Testis (tissue), 3 donors: ENCODE data around the gene SEZ6L. TPM values are rescaled to one million over a fixed set of nuclear protein-coding genes. Genes with fewer than 3 reads are reported as not detected.

Experiments
- DNase-seq: peaks from one replicate; pipeline ENCODE4 v3.0.0-alpha.2; 2019
- H3K27ac ChIP-seq, 2 donors: fragments of 200-600 bp; sonication (generic); one replicate each; pipeline ENCODE4 v1.5.1; 2019
- H3K27me3 ChIP-seq: fragments of 200-600 bp; sonication (generic); one replicate; pipeline ENCODE4 v1.5.1; 2019
- H3K36me3 ChIP-seq: fragments of 200-600 bp; sonication (generic); one replicate; pipeline ENCODE4 v1.5.1; 2017; ENCODE audit warnings: low read depth; ENCODE audit errors: missing control alignments
- H3K4me1 ChIP-seq: fragments of 200-600 bp; sonication (generic); one replicate; pipeline ENCODE4 v1.5.1; 2019
- H3K4me3 ChIP-seq, 2 donors: fragments of 200-600 bp; sonication (generic); one replicate each; pipeline ENCODE4 v1.5.1; 2017 to 2019
- H3K9me3 ChIP-seq: fragments of 200-600 bp; sonication (generic); one replicate; pipeline ENCODE4 v1.5.1; 2017
- POLR2A ChIP-seq: fragments of 450-650 bp; IDR thresholded peaks from one replicate; pipeline ENCODE4 v1.6.1; 2017; ENCODE audit warnings: antibody characterized with exemption, mild to moderate bottlenecking, moderate library complexity
- WGBS, 2 donors: methylation state at CpG; one replicate each; pipeline ENCODE4 v1.1.5; 2018; 5-methylcytosine and 5-hydroxymethylcytosine counted together
- intact Hi-C: fragments of 100-400 bp; cut with DNase I; formaldehyde crosslinking; loops from one replicate; pipeline ENCODE4 v1.15.1; 2023; ENCODE audit warnings: low total_unique reads
- polyA plus RNA-seq: library from polyadenylated mRNA; stranded (reverse); fragments of 350-450 nt; fragmentation: Illumina TruSeq; extraction: RNeasy Lipid Tissue Mini Kit (QIAGEN cat#74804); gene quantifications from one replicate; pipeline ENCODE4 v1.2.3, GENCODE V29; 2014; ENCODE audit warnings: low read depth, low replicate concordance; ENCODE audit not compliant: insufficient read depth
- total RNA-seq, 2 donors: library from RNA; depleted of rRNA; stranded (reverse); fragments of >200 nt; gene quantifications; one replicate each; pipeline ENCODE4 v1.2.3, GENCODE V29; 2016
- TF ChIP-seq, protein P1 (sequence below), 3 experiments: fragments of 450-650 bp in 2 of 3; fragments of 200-600 bp in 1 of 3; sonication (generic) in 1 of 3; IDR thresholded peaks; one replicate each; pipeline ENCODE4 v1.5.1; 2016 to 2019; ENCODE audit warnings: antibody characterized with exemption in 3 of 3, mild to moderate bottlenecking in 2 of 3, moderate library complexity in 1 of 3

Gene SEZ6L
- total and polyA plus RNA-seq, 3 donors from 2014 or later: 0.69 to 1.4 (median 0.71) TPM

- 83 to 90% methylated on average over 4 of the region's 4 CpGs for WGBS, 2 donors
- no peaks in the 10 kb centered on the region for H3K4me1 ChIP-seq
- no peaks in the 10 kb centered on the region for H3K36me3 ChIP-seq
- no peaks in the 10 kb centered on the region for H3K9me3 ChIP-seq
- H3K4me3 ChIP-seq: no peak overlapping the region
- intact Hi-C loops: no loop called here
- no peak overlapping the region for H3K27ac ChIP-seq
- no peak for DNase-seq
- no peak for TF ChIP-seq POLR2A
- TF ChIP-seq, protein P1, sequence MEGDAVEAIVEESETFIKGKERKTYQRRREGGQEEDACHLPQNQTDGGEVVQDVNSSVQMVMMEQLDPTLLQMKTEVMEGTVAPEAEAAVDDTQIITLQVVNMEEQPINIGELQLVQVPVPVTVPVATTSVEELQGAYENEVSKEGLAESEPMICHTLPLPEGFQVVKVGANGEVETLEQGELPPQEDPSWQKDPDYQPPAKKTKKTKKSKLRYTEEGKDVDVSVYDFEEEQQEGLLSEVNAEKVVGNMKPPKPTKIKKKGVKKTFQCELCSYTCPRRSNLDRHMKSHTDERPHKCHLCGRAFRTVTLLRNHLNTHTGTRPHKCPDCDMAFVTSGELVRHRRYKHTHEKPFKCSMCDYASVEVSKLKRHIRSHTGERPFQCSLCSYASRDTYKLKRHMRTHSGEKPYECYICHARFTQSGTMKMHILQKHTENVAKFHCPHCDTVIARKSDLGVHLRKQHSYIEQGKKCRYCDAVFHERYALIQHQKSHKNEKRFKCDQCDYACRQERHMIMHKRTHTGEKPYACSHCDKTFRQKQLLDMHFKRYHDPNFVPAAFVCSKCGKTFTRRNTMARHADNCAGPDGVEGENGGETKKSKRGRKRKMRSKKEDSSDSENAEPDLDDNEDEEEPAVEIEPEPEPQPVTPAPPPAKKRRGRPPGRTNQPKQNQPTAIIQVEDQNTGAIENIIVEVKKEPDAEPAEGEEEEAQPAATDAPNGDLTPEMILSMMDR (IDR thresholded peaks at IDR 0.05): no peak
- H3K27me3 ChIP-seq: no peaks in the 10 kb centered on the region
These were observed 154.9 kb downstream of the SEZ6L start for GRCh38 chr22:26324150-26324549.

- Histone ChIP-seq H3K27me3 (no peaks in the 10 kb centered on the region), H3K27ac (no peak overlapping the region), H3K4me3 (no peak overlapping the region), H3K4me1 (no peaks in the 10 kb centered on the region), H3K9me3 (no peaks in the 10 kb centered on the region), H3K36me3 (no peaks in the 10 kb centered on the region)
- intact Hi-C loops: no loop called here
- TF ChIP-seq, protein P1 (IDR thresholded peaks at IDR 0.05): no peak
- TF ChIP-seq POLR2A: no peak
- no peak for DNase-seq
- WGBS, 2 donors: 73 to 88% methylated on average over 4 of the region's 4 CpGs
These were observed 156.4 kb downstream of the SEZ6L start for GRCh38 chr22:26325641-26326040.

DNA sequence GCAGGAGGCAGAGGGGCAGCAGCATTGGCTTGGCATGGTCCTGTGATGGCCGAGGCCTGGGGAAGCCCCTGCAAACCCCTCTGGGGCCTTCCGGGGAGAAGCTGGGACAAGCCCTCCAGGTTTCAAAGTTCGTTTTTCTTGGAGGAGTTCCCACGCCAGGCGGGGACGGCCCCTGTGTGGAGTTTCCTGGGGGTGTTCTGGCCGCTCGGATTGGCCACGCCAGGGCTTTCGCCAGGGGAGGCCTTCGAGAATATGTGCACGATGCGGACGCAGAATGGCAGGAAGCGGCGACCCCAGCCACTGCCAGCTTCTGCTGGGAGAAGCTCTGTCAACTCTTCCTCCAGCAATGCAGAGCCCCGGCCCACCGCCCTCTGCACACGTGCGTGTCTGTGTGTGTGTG, 157.5 kb downstream of the SEZ6L start:
- intact Hi-C loops: no loop called here
- Histone ChIP-seq H3K9me3 (no peaks in the 10 kb centered on the region), H3K27me3 (no peaks in the 10 kb centered on the region), H3K36me3 (no peaks in the 10 kb centered on the region), H3K27ac (no peak overlapping the region), H3K4me3 (no peak overlapping the region), H3K4me1 (no peaks in the 10 kb centered on the region)
- 67% methylated on average over 20 of the region's 20 CpGs; no CpG with 5 or more reads in 1 of the 2 donors for WGBS, 2 donors
- TF ChIP-seq, protein P1 (IDR thresholded peaks at IDR 0.05): no peak
- no peak for TF ChIP-seq POLR2A
- no peak for DNase-seq

DNA sequence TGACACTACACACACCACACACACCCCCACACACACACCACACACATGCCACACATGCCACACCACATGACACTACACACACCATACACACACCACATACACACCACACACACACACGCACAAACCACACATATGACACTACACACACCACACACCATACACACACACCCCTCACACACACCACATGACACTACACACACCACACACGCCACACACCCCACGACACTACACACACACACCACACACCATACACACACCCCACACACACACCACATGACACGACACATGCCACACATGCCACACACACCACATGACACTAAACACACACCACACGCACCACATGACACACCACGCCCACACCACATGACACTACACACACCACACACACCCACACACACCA, 158.0 kb downstream of the SEZ6L start:
- Histone ChIP-seq H3K27ac (no peak overlapping the region), H3K36me3 (no peaks in the 10 kb centered on the region), H3K9me3 (no peaks in the 10 kb centered on the region), H3K27me3 (no peaks in the 10 kb centered on the region), H3K4me3 (no peak overlapping the region), H3K4me1 (no peaks in the 10 kb centered on the region)
- 89 to 93% methylated on average over 6 of the region's 6 CpGs for WGBS, 2 donors
- TF ChIP-seq, protein P1 (IDR thresholded peaks at IDR 0.05): no peak
- no peak for TF ChIP-seq POLR2A
- intact Hi-C loops: no loop called here
- DNase-seq: no peak

DNA sequence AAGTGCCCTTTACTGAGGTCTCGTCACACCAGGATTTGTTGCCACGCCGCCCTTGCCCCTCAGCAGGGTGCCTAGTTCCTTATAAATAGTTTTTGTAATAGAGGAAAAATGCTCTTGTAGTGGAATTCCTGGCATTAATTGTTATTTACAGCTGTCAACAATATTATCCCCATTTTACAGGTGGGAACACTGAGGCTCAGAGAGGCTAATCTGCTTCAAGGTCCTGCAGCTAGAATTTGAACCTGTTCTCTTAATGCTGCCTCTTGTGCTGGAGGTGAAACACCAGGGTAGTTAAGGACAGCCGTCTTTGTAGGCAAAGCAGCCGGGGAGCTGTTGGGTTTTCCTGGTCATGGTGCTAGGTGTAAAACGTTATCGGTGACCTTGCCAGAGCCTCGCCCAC, 159.0 kb downstream of the SEZ6L start:
- no peak for DNase-seq
- no peaks in the 10 kb centered on the region for H3K9me3 ChIP-seq
- intact Hi-C loops: no loop called here
- TF ChIP-seq, protein P1 (IDR thresholded peaks at IDR 0.05): no peak
- no peak for TF ChIP-seq POLR2A
- H3K36me3 ChIP-seq: no peaks in the 10 kb centered on the region
- WGBS, 2 donors: 74 to 84% methylated on average over 8 of the region's 8 CpGs
- no peak overlapping the region for H3K4me3 ChIP-seq
- no peaks in the 10 kb centered on the region for H3K27me3 ChIP-seq
- H3K27ac ChIP-seq: no peak overlapping the region
- H3K4me1 ChIP-seq: no peaks in the 10 kb centered on the region
